Stimulated activated naive CD8-positive, alpha-beta T cell treated with anti-CD3 and anti-CD28 coated beads, Interleukin-15, amount 100 ng/mL, for 72 hours (primary cell): Measurements from ENCODE around the gene DNAJC3.
"Not testable (repeated sequence)": the region's sequence is repeated elsewhere in the genome, so short reads cannot be mapped to it uniquely, and the experiment has no call there.

Experiments
- ATAC-seq: fragments of 150-1000 bp; cut with Tn5 transposase; 2 replicates; pipeline ENCODE4 v1.10.0; 2021; ENCODE audit warnings: mild to moderate bottlenecking, moderate library complexity
- DNase-seq, 2 donors: peaks; one replicate each; pipeline ENCODE4 v3.0.0; 2021 to 2022
- H3K27ac Mint-ChIP-seq, 2 donors: one replicate each; pipeline ENCODE4 v1.8.0; 2022; ENCODE audit warnings: mild to moderate bottlenecking in 2 of 2, mixed read lengths in 2 of 2, moderate library complexity in 2 of 2
- H3K27me3 Mint-ChIP-seq: one replicate; pipeline ENCODE4 v1.8.0; 2022; ENCODE audit warnings: mixed read lengths
- H3K4me1 Mint-ChIP-seq: one replicate; pipeline ENCODE4 v1.8.0; 2022; ENCODE audit warnings: mild to moderate bottlenecking, mixed read lengths
- H3K4me3 Mint-ChIP-seq, 2 donors: one replicate each; pipeline ENCODE4 v1.8.0; 2022; ENCODE audit warnings: mild to moderate bottlenecking in 2 of 2, mixed read lengths in 2 of 2, moderate library complexity in 1 of 2
- H3K9me3 Mint-ChIP-seq, 2 donors: one replicate each; pipeline ENCODE4 v1.8.0; 2022; ENCODE audit warnings: mixed read lengths in 2 of 2

Gene DNAJC3

DNA sequence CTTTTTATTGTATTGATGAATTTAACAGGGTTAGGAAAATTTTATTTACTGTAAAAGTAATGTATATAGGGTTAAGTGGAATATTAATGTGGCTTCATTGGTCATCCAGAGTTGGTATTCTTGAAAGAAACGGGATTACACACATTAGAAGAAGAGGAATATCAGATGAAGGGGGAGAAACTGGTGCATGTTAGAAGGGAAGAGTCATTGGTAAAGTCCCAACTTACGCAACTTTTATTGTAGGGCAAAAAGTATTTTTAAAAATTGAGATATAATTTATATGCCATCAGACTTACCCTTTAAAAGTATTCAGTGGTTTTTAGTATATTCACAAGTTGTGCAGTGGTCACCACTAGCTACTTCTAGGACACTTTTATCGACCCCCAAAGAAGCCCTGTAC lies 47.3 kb downstream of the DNAJC3 start:
- H3K27me3 Mint-ChIP-seq = no peaks in the 10 kb centered on the region
- H3K4me3 Mint-ChIP-seq = no peak overlapping the region
- H3K4me1 Mint-ChIP-seq = peaks cover 9% of the 10 kb centered on the region
- H3K27ac Mint-ChIP-seq = no peak overlapping the region
- ATAC-seq (no peak), DNase-seq (no peak)
- no peaks in the 10 kb centered on the region for H3K9me3 Mint-ChIP-seq

GRCh38 chr13:95726876-95727275 lies 49.9 kb downstream of the DNAJC3 start:
- DNase-seq (no peak), ATAC-seq (no peak)
- Mint-ChIP-seq H3K27ac (no peak overlapping the region), H3K4me1 (peaks cover 9% of the 10 kb centered on the region), H3K9me3 (peaks cover 19 to 23% of the 10 kb centered on the region in 2 donors), H3K4me3 (no peak overlapping the region), H3K27me3 (no peaks in the 10 kb centered on the region)

- peaks cover 33 to 42% of the 10 kb centered on the region in 2 donors for H3K9me3 Mint-ChIP-seq
These were observed 52.0 kb downstream of the DNAJC3 start for GRCh38 chr13:95728957-95729356.

GRCh38 chr13:95734124-95734523 lies 57.2 kb downstream of the DNAJC3 start:
- H3K27me3 Mint-ChIP-seq = no peaks in the 10 kb centered on the region
- no peak overlapping the region for H3K4me3 Mint-ChIP-seq
- no peak for ATAC-seq
- DNase-seq = no peak
- no peaks in the 10 kb centered on the region for H3K4me1 Mint-ChIP-seq
- H3K9me3 Mint-ChIP-seq = peaks cover 40 to 46% of the 10 kb centered on the region in 2 donors
- peak overlapping the region in 1 of 2 donors; percentile 6 for H3K27ac Mint-ChIP-seq

More at GRCh38 chr13:95728957-95729356, 52.0 kb downstream of the DNAJC3 start:
- Mint-ChIP-seq H3K27me3 (no peaks in the 10 kb centered on the region), H3K27ac (no peak overlapping the region), H3K4me1 (no peaks in the 10 kb centered on the region), H3K4me3 (no peak overlapping the region)
- no peak for ATAC-seq
- no peak for DNase-seq

- DNase-seq, H3K27me3 Mint-ChIP-seq, H3K27ac Mint-ChIP-seq, H3K4me3 Mint-ChIP-seq, H3K9me3 Mint-ChIP-seq, ATAC-seq: not testable (repeated sequence)
- H3K4me1 Mint-ChIP-seq = peaks cover 18% of the 10 kb centered on the region
These were observed 63.4 kb downstream of the DNAJC3 start for GRCh38 chr13:95740071-95740978.

DNA sequence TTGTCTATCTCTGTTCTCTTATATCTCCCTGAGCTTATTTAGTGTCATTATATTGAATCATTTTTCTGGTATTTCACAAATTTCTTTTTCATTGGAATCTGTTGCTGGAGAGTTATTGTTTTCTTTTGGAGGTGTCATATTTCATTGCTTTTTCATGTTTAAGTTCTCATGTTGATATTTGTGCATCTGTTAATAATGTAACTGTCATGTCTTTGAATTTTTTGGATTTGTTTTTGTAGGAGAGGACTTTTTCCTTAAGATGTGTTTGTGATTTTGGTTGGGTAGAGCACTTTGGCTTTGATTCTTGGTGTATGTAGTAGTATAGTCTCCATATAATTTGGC lies 64.0 kb downstream of the DNAJC3 start:
- H3K4me3 Mint-ChIP-seq = no peak overlapping the region
- H3K9me3 Mint-ChIP-seq = peaks cover 0 to 7% of the 10 kb centered on the region in 2 donors
- no peak for DNase-seq
- ATAC-seq = no peak
- peaks cover 18% of the 10 kb centered on the region for H3K4me1 Mint-ChIP-seq
- H3K27ac Mint-ChIP-seq = no peak overlapping the region
- no peaks in the 10 kb centered on the region for H3K27me3 Mint-ChIP-seq

GRCh38 chr13:95741584-95742563 lies 64.9 kb downstream of the DNAJC3 start:
- ATAC-seq (no peak), DNase-seq (no peak)
- Mint-ChIP-seq H3K27me3 (no peaks in the 10 kb centered on the region), H3K4me1 (peaks cover 18% of the 10 kb centered on the region), H3K4me3 (no peak overlapping the region), H3K9me3 (peaks cover 0 to 7% of the 10 kb centered on the region in 2 donors), H3K27ac (no peak overlapping the region)

DNA sequence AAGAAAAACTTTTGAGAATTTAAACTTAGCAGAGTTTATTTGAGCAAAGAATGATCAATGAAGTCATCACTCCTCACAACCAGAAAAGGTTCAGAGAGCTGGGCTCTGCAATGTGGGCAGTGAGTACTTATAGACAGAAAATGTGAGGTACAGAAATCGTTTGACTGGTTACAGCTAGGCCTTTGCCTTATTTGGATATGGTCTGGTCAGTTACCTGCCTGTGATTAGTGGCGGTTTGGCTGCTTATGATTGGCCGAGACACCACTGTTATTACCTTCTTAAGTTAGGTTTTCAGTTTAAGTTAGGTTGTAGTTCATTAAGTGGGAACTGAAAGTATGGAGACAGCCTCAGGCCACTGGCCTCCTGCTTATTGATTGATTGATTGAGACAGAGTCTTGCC lies 66.3 kb downstream of the DNAJC3 start:
- H3K27ac Mint-ChIP-seq = no peak overlapping the region
- peaks cover 18% of the 10 kb centered on the region for H3K4me1 Mint-ChIP-seq
- no peak overlapping the region for H3K4me3 Mint-ChIP-seq
- DNase-seq = no peak
- no peaks in the 10 kb centered on the region for H3K27me3 Mint-ChIP-seq
- peaks cover 0 to 7% of the 10 kb centered on the region in 2 donors for H3K9me3 Mint-ChIP-seq
- no peak for ATAC-seq

DNA sequence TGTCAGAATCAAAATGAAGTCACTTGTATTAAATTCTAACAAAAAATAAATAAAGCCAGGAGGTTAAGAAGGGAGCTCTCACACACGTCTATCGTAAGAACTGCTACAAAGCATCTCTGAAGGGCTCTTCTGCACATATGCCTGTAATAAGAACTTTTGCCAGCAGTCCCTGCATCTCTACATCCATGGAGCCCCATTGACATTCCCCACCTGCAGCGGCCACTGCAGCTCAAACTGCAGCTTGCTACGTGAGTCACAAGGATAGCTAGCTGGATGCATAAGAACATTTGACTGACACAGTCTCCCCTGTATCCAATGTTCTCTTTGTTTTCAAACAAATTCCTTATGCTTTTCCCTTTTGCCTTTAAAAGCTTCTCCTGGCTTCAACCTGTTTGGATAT lies 68.3 kb downstream of the DNAJC3 start:
- Mint-ChIP-seq H3K9me3 (peaks cover 0 to 7% of the 10 kb centered on the region in 2 donors), H3K4me3 (no peak overlapping the region), H3K4me1 (peaks cover 18% of the 10 kb centered on the region), H3K27me3 (no peaks in the 10 kb centered on the region), H3K27ac (no peak overlapping the region)
- no peak for DNase-seq
- ATAC-seq = no peak

GRCh38 chr13:95745752-95746151 lies 68.8 kb downstream of the DNAJC3 start:
- H3K27ac Mint-ChIP-seq = no peak overlapping the region
- no peak overlapping the region for H3K4me3 Mint-ChIP-seq
- DNase-seq (no peak), ATAC-seq (peak; percentile 43)
- H3K9me3 Mint-ChIP-seq = peaks cover 0 to 5% of the 10 kb centered on the region in 2 donors
- no peaks in the 10 kb centered on the region for H3K27me3 Mint-ChIP-seq
- H3K4me1 Mint-ChIP-seq = peaks cover 16% of the 10 kb centered on the region

DNA sequence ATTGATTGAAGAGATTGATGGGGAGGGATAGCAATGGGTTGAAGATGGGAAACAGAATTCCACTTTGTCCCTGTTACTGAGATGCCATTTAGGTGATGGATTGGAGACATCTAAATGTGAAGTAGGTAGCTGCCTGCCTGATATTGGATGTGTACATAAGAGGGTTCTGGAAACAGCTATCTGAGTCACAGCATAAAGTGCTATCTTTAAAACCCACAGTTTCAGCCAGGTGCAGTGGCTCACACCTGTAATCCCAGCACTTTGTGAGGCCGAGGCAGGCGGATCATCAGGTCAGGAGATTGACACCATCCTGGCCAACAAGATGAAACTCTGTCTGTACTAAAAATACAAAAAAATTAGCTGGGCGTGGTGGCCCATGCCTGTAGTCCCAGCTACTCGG lies 72.6 kb downstream of the DNAJC3 start:
- no peak overlapping the region for H3K27ac Mint-ChIP-seq
- no peak overlapping the region for H3K4me3 Mint-ChIP-seq
- no peaks in the 10 kb centered on the region for H3K27me3 Mint-ChIP-seq
- DNase-seq (no peak), ATAC-seq (no peak)
- no peaks in the 10 kb centered on the region for H3K4me1 Mint-ChIP-seq
- peaks cover 5 to 10% of the 10 kb centered on the region in 2 donors for H3K9me3 Mint-ChIP-seq

- H3K27me3 Mint-ChIP-seq = no peaks in the 10 kb centered on the region
- DNase-seq = no peak
- no peak overlapping the region for H3K4me3 Mint-ChIP-seq
These were observed 75.7 kb downstream of the DNAJC3 start for GRCh38 chr13:95752677-95753076.

DNA sequence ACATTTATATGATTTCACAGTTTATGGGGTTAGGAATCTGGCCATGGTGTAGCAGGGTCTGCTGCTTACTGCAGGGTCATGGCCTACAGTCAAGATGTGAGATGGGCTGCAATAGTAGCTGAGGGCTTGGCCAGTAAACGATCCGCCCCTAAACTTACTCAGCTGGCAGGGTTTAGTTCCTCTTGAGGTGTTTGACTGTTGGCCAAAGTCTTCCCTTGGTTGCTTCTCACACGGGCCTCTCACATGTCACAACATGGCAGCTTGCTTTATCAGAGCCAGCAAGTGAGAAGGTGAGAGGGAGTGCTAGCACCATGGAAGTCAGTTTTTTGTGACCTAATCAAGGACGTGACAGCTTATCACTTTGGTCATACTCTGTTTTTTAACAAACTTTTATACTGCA lies 77.1 kb downstream of the DNAJC3 start:
- Mint-ChIP-seq H3K9me3 (peaks cover 5 to 16% of the 10 kb centered on the region in 2 donors), H3K27ac (no peak overlapping the region), H3K4me1 (peaks cover 9% of the 10 kb centered on the region), H3K27me3 (no peaks in the 10 kb centered on the region), H3K4me3 (no peak overlapping the region)
- ATAC-seq (no peak), DNase-seq (no peak)

More at GRCh38 chr13:95752677-95753076, 75.7 kb downstream of the DNAJC3 start:
- peaks cover 5 to 16% of the 10 kb centered on the region in 2 donors for H3K9me3 Mint-ChIP-seq
- H3K4me1 Mint-ChIP-seq = peaks cover 9% of the 10 kb centered on the region
- no peak for ATAC-seq
- H3K27ac Mint-ChIP-seq = no peak overlapping the region

DNA sequence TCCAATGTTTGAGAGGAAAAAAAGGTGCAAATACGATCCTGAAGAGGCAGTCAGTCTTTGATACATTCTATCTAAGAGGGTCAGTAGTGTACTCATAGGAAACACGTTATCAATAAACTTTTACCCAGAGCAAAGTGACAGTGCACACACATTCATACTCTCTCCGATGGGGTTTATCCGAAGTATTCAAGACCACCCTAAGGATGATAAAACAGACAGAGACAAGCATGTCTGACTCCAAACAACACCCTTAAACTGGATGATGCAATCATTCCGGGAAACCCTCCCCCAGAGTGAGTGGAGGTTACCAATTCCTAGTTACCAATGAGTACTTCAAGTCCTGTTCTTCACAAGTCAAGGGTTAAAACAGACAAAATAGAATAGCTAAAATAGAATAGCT lies 79.1 kb downstream of the DNAJC3 start:
- ATAC-seq (no peak), DNase-seq (no peak)
- Mint-ChIP-seq H3K27ac (peak overlapping the region; percentile 87 to 94), H3K27me3 (no peaks in the 10 kb centered on the region), H3K4me3 (no peak overlapping the region), H3K4me1 (peaks cover 9% of the 10 kb centered on the region), H3K9me3 (peaks cover 5 to 15% of the 10 kb centered on the region in 2 donors)

DNA sequence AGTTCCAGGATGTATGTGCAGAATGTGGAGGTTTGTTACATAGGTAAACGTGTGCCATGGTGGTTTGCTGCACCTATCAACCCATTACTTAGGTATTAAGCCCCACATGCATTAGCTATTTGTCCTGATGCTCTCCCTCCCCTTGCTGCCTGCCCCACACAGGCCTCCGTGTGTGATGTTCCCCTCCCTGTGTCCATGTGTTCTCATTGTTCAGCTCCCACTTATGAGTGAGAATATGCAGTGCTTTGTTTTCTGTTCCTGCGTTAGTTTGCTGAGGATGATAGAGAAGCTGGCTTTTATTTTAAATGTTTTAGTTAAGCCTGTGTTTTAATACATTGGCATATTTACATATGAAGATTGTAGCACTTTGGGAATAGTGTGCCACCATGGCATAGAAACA lies 85.7 kb downstream of the DNAJC3 start:
- H3K4me3 Mint-ChIP-seq, H3K27me3 Mint-ChIP-seq, DNase-seq, H3K4me1 Mint-ChIP-seq, H3K27ac Mint-ChIP-seq, ATAC-seq, H3K9me3 Mint-ChIP-seq: not testable (repeated sequence)

DNA sequence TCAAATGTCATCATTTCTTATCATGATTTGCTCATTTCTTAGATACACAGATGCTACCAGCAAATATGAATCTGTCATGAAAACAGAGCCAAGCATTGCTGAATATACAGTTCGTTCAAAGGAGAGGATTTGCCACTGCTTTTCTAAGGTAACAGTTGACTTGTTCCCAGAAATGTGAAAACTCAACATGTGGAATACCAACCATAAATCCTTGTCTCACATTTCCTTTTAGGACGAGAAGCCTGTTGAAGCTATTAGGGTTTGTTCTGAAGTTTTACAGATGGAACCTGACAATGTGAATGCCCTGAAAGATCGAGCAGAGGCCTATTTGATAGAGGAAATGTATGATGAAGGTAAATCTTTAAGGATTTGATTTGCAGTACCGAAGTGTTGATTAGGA lies 86.7 kb downstream of the DNAJC3 start:
- no peak for DNase-seq
- no peak overlapping the region for H3K4me3 Mint-ChIP-seq
- no peak overlapping the region for H3K27ac Mint-ChIP-seq
- H3K9me3 Mint-ChIP-seq = no peaks in the 10 kb centered on the region
- H3K27me3 Mint-ChIP-seq = no peaks in the 10 kb centered on the region
- ATAC-seq = no peak
- H3K4me1 Mint-ChIP-seq = no peaks in the 10 kb centered on the region
